HTR-8/SVneo (cell line): ENCODE data around the gene GRIN3A.
"Not testable (repeated sequence)": the region's sequence is repeated elsewhere in the genome, so short reads cannot be mapped to it uniquely, and the experiment has no call there.

ENCODE experiments used
- DNase-seq: peaks from one replicate; pipeline ENCODE4 v3.0.0; 2011; ENCODE audit warnings: low spot score, mixed read lengths; ENCODE audit not compliant: insufficient read length
- FAIRE-seq: peaks from 2 replicates; lab custom pipeline; 2011; peaks lifted over from hg19 to GRCh38; lab: Jason Lieb, UNC

GRIN3A gene

GRCh38 chr9:101587332-101588043, 151.0 kb downstream of the GRIN3A start:
- FAIRE-seq: no peak
- DNase-seq: no peak

GRCh38 chr9:101586651-101587050, 151.8 kb downstream of the GRIN3A start:
- DNase-seq: no peak
- no peak for FAIRE-seq

- FAIRE-seq (no peak), DNase-seq (no peak)
Observed at GRCh38 chr9:101585740-101586139, 152.7 kb downstream of the GRIN3A start.

- no peak for FAIRE-seq
- DNase-seq: peak; percentile 15
Observed at GRCh38 chr9:101582553-101582952, 155.9 kb downstream of the GRIN3A start.

GRCh38 chr9:101579711-101580545, 158.5 kb downstream of the GRIN3A start:
- no peak for DNase-seq
- no peak for FAIRE-seq

- FAIRE-seq (no peak), DNase-seq (no peak)
Observed at GRCh38 chr9:101578378-101578777, 160.1 kb downstream of the GRIN3A start.

- FAIRE-seq (no peak), DNase-seq (no peak)
Observed at GRCh38 chr9:101574731-101575333, 163.6 kb downstream of the GRIN3A start.

GRCh38 chr9:101572316-101572715, 166.1 kb downstream of the GRIN3A start:
- FAIRE-seq: no peak
- DNase-seq: no peak

GRCh38 chr9:101571114-101571513, 167.3 kb downstream of the GRIN3A start:
- DNase-seq (no peak), FAIRE-seq (no peak)

- FAIRE-seq (no peak), DNase-seq (no peak)
Observed at GRCh38 chr9:101569741-101570501, 168.5 kb downstream of the GRIN3A start.

GRCh38 chr9:101567725-101568350, 170.6 kb downstream of the GRIN3A start:
- DNase-seq (no peak), FAIRE-seq (no peak)

GRCh38 chr9:101566904-101567724, 171.3 kb downstream of the GRIN3A start:
- FAIRE-seq (no peak), DNase-seq (peak; percentile 3)

GRCh38 chr9:101564252-101564651, 174.2 kb downstream of the GRIN3A start:
- FAIRE-seq: no peak

GRCh38 chr9:101562966-101563365, 175.5 kb downstream of the GRIN3A start:
- DNase-seq: no peak
- FAIRE-seq: no peak

More at GRCh38 chr9:101564252-101564651, 174.2 kb downstream of the GRIN3A start:
- no peak for DNase-seq

GRCh38 chr9:101561740-101562139, 176.7 kb downstream of the GRIN3A start:
- no peak for FAIRE-seq

GRCh38 chr9:101549472-101550098, 188.9 kb downstream of the GRIN3A start:
- not testable (repeated sequence) for FAIRE-seq, DNase-seq

More at GRCh38 chr9:101561740-101562139, 176.7 kb downstream of the GRIN3A start:
- no peak for DNase-seq

- no peak for FAIRE-seq
- no peak for DNase-seq
Observed at GRCh38 chr9:101543098-101543735, 195.2 kb downstream of the GRIN3A start.

GRCh38 chr9:101540069-101540468, 198.4 kb downstream of the GRIN3A start:
- FAIRE-seq: no peak

More at GRCh38 chr9:101540069-101540468, 198.4 kb downstream of the GRIN3A start:
- no peak for DNase-seq
